ENCODE data around the gene CADM1.

- TF ChIP-seq EZH2 (IDR thresholded peaks at IDR 0.05; ENCODE audit: borderline replicate concordance, low read depth, low read length, poor library complexity, severe bottlenecking) (no peak), CTCF (conservative IDR thresholded peaks at IDR 0.05; ENCODE audit: low read depth, low read length) (no peak)
Measured at GRCh38 chr11:115220911-115221310, 283.3 kb downstream of the CADM1 start.
